GM12875 (cell line): ENCODE results near the gene CDH4.
"Not testable (repeated sequence)": the region's sequence is repeated elsewhere in the genome, so short reads cannot be mapped to it uniquely, and the experiment has no call there.

Experiments
- H3K4me3 ChIP-seq: one replicate; pipeline ENCODE4 v1.5.1; 2011; ENCODE audit warnings: low read depth, low read length, control low read depth
- CTCF ChIP-seq: IDR thresholded peaks from 2 replicates; pipeline ENCODE4 v1.5.1; 2011; ENCODE audit warnings: low read depth, mild to moderate bottlenecking, control low read depth, inconsistent platforms, low read length, moderate library complexity, borderline replicate concordance; ENCODE audit not compliant: insufficient read depth

CDH4 gene

GRCh38 chr20:61982191-61982950 is 730.3 kb downstream of the CDH4 start:
- no peak overlapping the region for H3K4me3 ChIP-seq
- TF ChIP-seq CTCF, result no peak

- TF ChIP-seq CTCF, result no peak
- no peak overlapping the region for H3K4me3 ChIP-seq
Measured at GRCh38 chr20:61982951-61983315, 730.9 kb downstream of the CDH4 start.

- TF ChIP-seq CTCF, result no peak
- H3K4me3 ChIP-seq, result no peak overlapping the region
Measured at GRCh38 chr20:61983965-61984364, 731.9 kb downstream of the CDH4 start.

GRCh38 chr20:61984431-61984830 is 732.4 kb downstream of the CDH4 start:
- H3K4me3 ChIP-seq, result not testable (repeated sequence)

- no peak for TF ChIP-seq CTCF
- H3K4me3 ChIP-seq, result no peak overlapping the region
Measured at GRCh38 chr20:61985096-61985495, 733.0 kb downstream of the CDH4 start.

GRCh38 chr20:61986762-61987321 is 734.8 kb downstream of the CDH4 start:
- TF ChIP-seq CTCF, result no peak
- H3K4me3 ChIP-seq, result no peak overlapping the region

- no peak for TF ChIP-seq CTCF
- H3K4me3 ChIP-seq, result no peak overlapping the region
Measured at GRCh38 chr20:61988665-61989064, 736.6 kb downstream of the CDH4 start.
